ENCODE data around the gene PTPRN2. TPM values are rescaled to one million over a fixed set of nuclear protein-coding genes. Genes with fewer than 3 reads are reported as not detected.

The PTPRN2 gene
- total RNA-seq, 1 experiment from 2014 or later: 1.1 TPM

GRCh38 chr7:158424011-158424410 lies 163.6 kb downstream of the PTPRN2 start:
- DNase-seq (ENCODE audit: low read depth, low spot score) (no peak), ATAC-seq (no peak)
- peaks cover 4% of the 10 kb centered on the region for H3K27me3 ChIP-seq (ENCODE audit: control insufficient read depth, insufficient read depth, low read length)
- TF ChIP-seq SIN3A (IDR thresholded peaks at IDR 0.05; ENCODE audit: borderline replicate concordance, insufficient read depth, low read depth, low read length) (no peak), REST (IDR thresholded peaks at IDR 0.05; ENCODE audit: insufficient read depth in 1 of 2, low read depth in 2 of 2, low read length in 1 of 2) (no peak), TCF7L2 (IDR thresholded peaks at IDR 0.05; ENCODE audit: low read depth, low read length) (no peak)
- TF ChIP-seq, protein P1, sequence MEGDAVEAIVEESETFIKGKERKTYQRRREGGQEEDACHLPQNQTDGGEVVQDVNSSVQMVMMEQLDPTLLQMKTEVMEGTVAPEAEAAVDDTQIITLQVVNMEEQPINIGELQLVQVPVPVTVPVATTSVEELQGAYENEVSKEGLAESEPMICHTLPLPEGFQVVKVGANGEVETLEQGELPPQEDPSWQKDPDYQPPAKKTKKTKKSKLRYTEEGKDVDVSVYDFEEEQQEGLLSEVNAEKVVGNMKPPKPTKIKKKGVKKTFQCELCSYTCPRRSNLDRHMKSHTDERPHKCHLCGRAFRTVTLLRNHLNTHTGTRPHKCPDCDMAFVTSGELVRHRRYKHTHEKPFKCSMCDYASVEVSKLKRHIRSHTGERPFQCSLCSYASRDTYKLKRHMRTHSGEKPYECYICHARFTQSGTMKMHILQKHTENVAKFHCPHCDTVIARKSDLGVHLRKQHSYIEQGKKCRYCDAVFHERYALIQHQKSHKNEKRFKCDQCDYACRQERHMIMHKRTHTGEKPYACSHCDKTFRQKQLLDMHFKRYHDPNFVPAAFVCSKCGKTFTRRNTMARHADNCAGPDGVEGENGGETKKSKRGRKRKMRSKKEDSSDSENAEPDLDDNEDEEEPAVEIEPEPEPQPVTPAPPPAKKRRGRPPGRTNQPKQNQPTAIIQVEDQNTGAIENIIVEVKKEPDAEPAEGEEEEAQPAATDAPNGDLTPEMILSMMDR (IDR thresholded peaks at IDR 0.05): no peak
- no peaks in the 10 kb centered on the region for H3K9me3 ChIP-seq (ENCODE audit: control insufficient read depth, insufficient read depth, low read depth, low read length)
- BruUV-seq (replicated peaks): no TSS peak
- no peak overlapping the region for H3K4me3 ChIP-seq (ENCODE audit: low read depth in 2 of 2, low read length in 2 of 2)
- no peak overlapping the region for H3K27ac ChIP-seq (ENCODE audit: low read length)
- POLR2A ChIA-PET: no interaction called here
- no peaks in the 10 kb centered on the region for H3K4me1 ChIP-seq (ENCODE audit: control insufficient read depth, insufficient read depth, low read length)
- no peaks in the 10 kb centered on the region for H3K36me3 ChIP-seq (ENCODE audit: control insufficient read depth, insufficient read depth, low read length)
- CTCF ChIA-PET: no interaction called here
- in situ Hi-C loops (cut with HindIII; ENCODE audit: low pct_unique_long_range_greater_than_20kb, low sequenced_read_pairs): no loop called here
- intact Hi-C loops (cut with micrococcal nuclease; ENCODE audit: unreplicated experiment): no loop called here

GRCh38 chr7:158422887-158423560 lies 164.6 kb downstream of the PTPRN2 start:
- Histone ChIP-seq H3K9me3 (ENCODE audit: control insufficient read depth, insufficient read depth, low read depth, low read length) (no peaks in the 10 kb centered on the region), H3K27ac (ENCODE audit: low read length) (no peak overlapping the region), H3K27me3 (ENCODE audit: control insufficient read depth, insufficient read depth, low read length) (peaks cover 5% of the 10 kb centered on the region), H3K36me3 (ENCODE audit: control insufficient read depth, insufficient read depth, low read length) (no peaks in the 10 kb centered on the region), H3K4me1 (ENCODE audit: control insufficient read depth, insufficient read depth, low read length) (no peaks in the 10 kb centered on the region), H3K4me3 (ENCODE audit: low read depth in 2 of 2, low read length in 2 of 2) (no peak overlapping the region)
- CTCF ChIA-PET: no interaction called here
- DNase-seq (ENCODE audit: low read depth, low spot score): no peak
- in situ Hi-C loops (cut with HindIII; ENCODE audit: low pct_unique_long_range_greater_than_20kb, low sequenced_read_pairs) (no loop called here), intact Hi-C loops (cut with micrococcal nuclease; ENCODE audit: unreplicated experiment) (no loop called here)
- no TSS peak for BruUV-seq (replicated peaks)
- POLR2A ChIA-PET: no interaction called here
- no peak; the same call in 1 of the 2 replicates for ATAC-seq
- no peak for TF ChIP-seq SIN3A (IDR thresholded peaks at IDR 0.05; ENCODE audit: borderline replicate concordance, insufficient read depth, low read depth, low read length)
- no peak for TF ChIP-seq REST (IDR thresholded peaks at IDR 0.05; ENCODE audit: insufficient read depth in 1 of 2, low read depth in 2 of 2, low read length in 1 of 2)
- TF ChIP-seq, protein P1 (IDR thresholded peaks at IDR 0.05): no peak
